GM19467 (cell line): Measurements from ENCODE around the gene CCR2.
"Not testable (repeated sequence)": the region's sequence is repeated elsewhere in the genome, so short reads cannot be mapped to it uniquely, and the experiment has no call there.

Source experiments
- ATAC-seq: cut with Tn5 transposase; IDR thresholded peaks from one replicate; pipeline ENCODE4 v1.9.1; 2021; ENCODE audit warnings: mild to moderate bottlenecking, moderate library complexity; ENCODE audit not compliant: unreplicated experiment

Gene CCR2

GRCh38 chr3:46375814-46376213 lies 21.9 kb downstream of the CCR2 start:
- ATAC-seq: no peak

- ATAC-seq: no peak
Measured at GRCh38 chr3:46378426-46378942, 24.6 kb downstream of the CCR2 start.

- no peak for ATAC-seq
Measured at GRCh38 chr3:46380471-46381221, 26.7 kb downstream of the CCR2 start.

- no peak for ATAC-seq
Measured at GRCh38 chr3:46381625-46382024, 27.7 kb downstream of the CCR2 start.

GRCh38 chr3:46383211-46383950 lies 29.5 kb downstream of the CCR2 start:
- ATAC-seq: no peak

- ATAC-seq: no peak
Measured at GRCh38 chr3:46383951-46384330, 30.0 kb downstream of the CCR2 start.

GRCh38 chr3:46386205-46386604 lies 32.3 kb downstream of the CCR2 start:
- ATAC-seq: no peak

- not testable (repeated sequence) for ATAC-seq
Measured at GRCh38 chr3:46388847-46389246, 34.9 kb downstream of the CCR2 start.

- ATAC-seq: no peak
Measured at GRCh38 chr3:46389306-46389705, 35.4 kb downstream of the CCR2 start.

- not testable (repeated sequence) for ATAC-seq
Measured at GRCh38 chr3:46391526-46391925, 37.6 kb downstream of the CCR2 start.

GRCh38 chr3:46393011-46393410 lies 39.1 kb downstream of the CCR2 start:
- no peak for ATAC-seq

GRCh38 chr3:46393554-46394434 lies 39.9 kb downstream of the CCR2 start:
- ATAC-seq: no peak

- ATAC-seq: no peak
Measured at GRCh38 chr3:46395210-46395661, 41.3 kb downstream of the CCR2 start.

- ATAC-seq: no peak
Measured at GRCh38 chr3:46395766-46396530, 42.0 kb downstream of the CCR2 start.

- no peak for ATAC-seq
Measured at GRCh38 chr3:46397111-46397510, 43.2 kb downstream of the CCR2 start.

GRCh38 chr3:46398186-46398955 lies 44.5 kb downstream of the CCR2 start:
- no peak for ATAC-seq

- no peak for ATAC-seq
Measured at GRCh38 chr3:46399098-46399497, 45.2 kb downstream of the CCR2 start.

GRCh38 chr3:46399557-46399956 lies 45.6 kb downstream of the CCR2 start:
- ATAC-seq: no peak

- ATAC-seq: no peak
Measured at GRCh38 chr3:46400000-46400734, 46.3 kb downstream of the CCR2 start.
